ENCODE results near the gene SLC47A2.

SLC47A2 gene

DNA sequence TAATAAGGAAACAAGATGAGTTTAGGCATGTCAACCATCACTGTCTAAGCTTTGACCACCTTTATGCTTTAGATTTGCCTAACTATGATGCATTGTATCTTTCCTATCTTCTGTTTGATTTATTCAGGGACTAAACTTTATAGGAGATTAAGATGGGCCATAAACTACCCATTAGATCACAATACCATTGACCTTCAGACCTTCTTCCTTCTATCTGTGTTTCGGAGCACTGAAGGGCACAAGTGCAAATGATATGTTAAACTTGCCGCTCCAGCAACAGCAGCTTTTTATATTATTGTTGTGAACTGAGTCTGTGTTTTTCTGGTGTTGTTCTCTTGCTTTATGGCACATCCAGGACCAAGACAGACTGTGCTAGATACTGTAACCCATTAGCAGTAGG, 84.5 kb downstream of the SLC47A2 start:
- DNase-seq = no peak

DNA sequence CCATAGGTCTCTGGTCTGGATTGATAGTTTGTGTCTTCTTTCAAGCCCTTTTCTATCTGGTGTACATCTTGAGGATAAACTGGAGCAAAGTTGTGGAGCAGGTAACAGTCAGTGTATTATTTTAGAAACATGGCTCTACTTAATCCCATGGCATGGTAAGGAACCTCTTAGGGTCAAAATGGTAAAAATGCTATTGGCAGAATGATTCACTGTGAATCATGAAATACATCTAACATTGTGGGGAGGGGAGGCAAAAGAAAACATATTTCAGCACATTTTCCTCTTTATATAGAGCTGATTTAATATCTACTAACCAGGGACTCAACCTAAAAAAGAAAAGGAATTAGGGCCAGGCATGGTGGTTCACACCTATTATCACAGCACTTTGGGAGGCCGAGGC, 85.7 kb downstream of the SLC47A2 start:
- DNase-seq = no peak

- DNase-seq = no peak
These were observed 86.3 kb downstream of the SLC47A2 start for GRCh38 chr17:19630035-19630434.

DNA sequence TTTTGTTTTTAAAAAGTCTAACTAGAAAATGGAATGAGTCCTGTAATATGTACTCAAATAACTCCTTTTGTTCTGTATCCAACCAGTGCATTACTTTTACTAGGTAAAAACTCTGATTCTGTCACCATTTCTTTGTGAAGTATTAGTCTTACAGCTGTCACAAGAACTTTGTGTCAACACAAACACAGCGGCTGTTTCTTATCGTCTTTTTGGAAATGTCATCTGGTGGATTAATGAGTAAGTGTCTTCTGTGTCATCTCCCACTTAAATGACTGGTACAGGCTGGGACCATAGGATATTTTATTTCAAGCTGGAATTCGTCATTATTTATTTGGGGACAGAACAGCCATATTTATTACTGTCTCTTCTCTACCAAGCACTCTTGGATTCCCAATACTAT, 86.9 kb downstream of the SLC47A2 start:
- no peak for DNase-seq

Data from stimulated activated CD8-positive, alpha-beta memory T cell treated with anti-CD3 and anti-CD28 coated beads, Interleukin-4, amount 100 ng/mL, for 48 hours (primary cell).